GM12891 (cell line): Measurements from ENCODE around the gene EIF5A2.

Experiments used
- POLR2AphosphoS5 ChIP-seq: IDR thresholded peaks from 2 replicates; pipeline ENCODE4 v1.6.1; 2011; ENCODE audit warnings: low read depth, low read length, control low read depth
- SPI1 ChIP-seq: IDR thresholded peaks from 2 replicates; pipeline ENCODE4 v1.6.1; 2011; ENCODE audit warnings: low read depth, low read length, control low read depth

DNA sequence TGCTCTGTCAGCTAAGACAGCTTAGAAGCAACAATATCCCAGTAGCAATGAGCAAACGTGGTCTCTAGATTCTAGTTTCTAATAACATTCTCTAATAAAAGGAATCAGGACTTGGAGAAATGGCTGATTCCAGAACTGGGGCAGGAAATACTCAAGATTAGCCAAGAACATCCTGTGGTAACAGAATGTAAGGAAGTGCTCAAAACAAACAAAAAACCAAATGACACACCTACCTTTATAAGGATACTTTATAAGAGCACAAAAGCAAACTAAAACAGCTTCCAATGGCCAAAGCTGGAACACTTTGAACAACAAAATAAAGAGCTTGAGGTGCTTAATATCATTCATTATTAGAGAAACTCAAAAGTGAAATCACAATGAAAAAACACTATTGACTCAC lies 33.1 kb upstream of the EIF5A2 start:
- TF ChIP-seq POLR2AphosphoS5 (no peak), SPI1 (no peak)
